Left ventricle myocardium inferior (tissue), 1 donor: ENCODE data around the gene OR6M1. TPM values are rescaled to one million over a fixed set of nuclear protein-coding genes. Genes with fewer than 3 reads are reported as not detected.

Experiments
- DNase-seq: peaks from one replicate; pipeline ENCODE4 v3.0.0-alpha.2; 2020
- H3K27ac ChIP-seq: fragments of 200-600 bp; replicated peaks from 2 replicates; pipeline ENCODE4 v1.8.0; 2021
- H3K27me3 ChIP-seq: fragments of 200-600 bp; 2 replicates; pipeline ENCODE4 v1.8.0; 2021; ENCODE audit warnings: low read depth
- H3K36me3 ChIP-seq: fragments of 200-600 bp; 2 replicates; pipeline ENCODE4 v1.8.0; 2021
- H3K4me1 ChIP-seq: fragments of 200-600 bp; 2 replicates; pipeline ENCODE4 v1.8.0; 2021
- H3K4me3 ChIP-seq: fragments of 200-600 bp; 2 replicates; pipeline ENCODE4 v1.8.0; 2021; ENCODE audit warnings: mild to moderate bottlenecking, moderate library complexity
- H3K9me3 ChIP-seq: fragments of 200-600 bp; replicated peaks from 2 replicates; pipeline ENCODE4 v1.8.0; 2021
- CTCF ChIP-seq: fragments of 200-600 bp; IDR thresholded peaks from 2 replicates; pipeline ENCODE4 v1.8.0; 2021; ENCODE audit warnings: antibody characterized with exemption, mild to moderate bottlenecking, borderline replicate concordance
- intact Hi-C: fragments of 100-400 bp; cut with micrococcal nuclease; formaldehyde crosslinking; loops from one replicate; pipeline ENCODE4 v1.11.0; 2022
- total RNA-seq: library from RNA; stranded (reverse); fragmentation: NEBNext Ultra II Directional; extraction: Animal tissue kit (Norgen Biotek cat#: 25700); gene quantifications from one replicate; pipeline ENCODE4 v1.2.1, GENCODE V29; 2021
- donor health status: DM: no; HTN: yes; CAD: no; lungs with severe emphysema.

Gene OR6M1
- total RNA-seq, 1 donor from 2014 or later: not detected

GRCh38 chr11:123815122-123815521, 9.0 kb upstream of the OR6M1 start:
- no peak for DNase-seq
- Histone ChIP-seq H3K27me3 (no peaks in the 10 kb centered on the region), H3K4me1 (no peaks in the 10 kb centered on the region), H3K9me3 (no peaks in the 10 kb centered on the region), H3K4me3 (no peak overlapping the region), H3K27ac (no peak overlapping the region), H3K36me3 (no peaks in the 10 kb centered on the region)
- intact Hi-C loops: no loop called here
- TF ChIP-seq CTCF: no peak

GRCh38 chr11:123801765-123802164, 4.4 kb downstream of the OR6M1 start:
- intact Hi-C loops: no loop called here
- H3K27me3 ChIP-seq: no peaks in the 10 kb centered on the region
- H3K36me3 ChIP-seq: no peaks in the 10 kb centered on the region
- no peak for DNase-seq
- no peak for TF ChIP-seq CTCF
- no peak overlapping the region for H3K27ac ChIP-seq
- H3K4me1 ChIP-seq: no peaks in the 10 kb centered on the region
- H3K4me3 ChIP-seq: no peak overlapping the region
- H3K9me3 ChIP-seq: no peaks in the 10 kb centered on the region

- H3K36me3 ChIP-seq: no peaks in the 10 kb centered on the region
- H3K27ac ChIP-seq: no peak overlapping the region
- H3K4me1 ChIP-seq: no peaks in the 10 kb centered on the region
- H3K4me3 ChIP-seq: no peak overlapping the region
- TF ChIP-seq CTCF: no peak
- DNase-seq: no peak
- no peaks in the 10 kb centered on the region for H3K9me3 ChIP-seq
- no peaks in the 10 kb centered on the region for H3K27me3 ChIP-seq
- intact Hi-C loops: no loop called here
These were observed 6.1 kb downstream of the OR6M1 start for GRCh38 chr11:123800036-123800435.

GRCh38 chr11:123799438-123799837, 6.7 kb downstream of the OR6M1 start:
- intact Hi-C loops: no loop called here

GRCh38 chr11:123798513-123799252, 7.5 kb downstream of the OR6M1 start:
- Histone ChIP-seq H3K36me3 (no peaks in the 10 kb centered on the region), H3K27me3 (no peaks in the 10 kb centered on the region), H3K4me1 (no peaks in the 10 kb centered on the region), H3K4me3 (no peak overlapping the region), H3K9me3 (no peaks in the 10 kb centered on the region), H3K27ac (no peak overlapping the region)
- no peak for TF ChIP-seq CTCF
- intact Hi-C loops: no loop called here
- no peak for DNase-seq

More at GRCh38 chr11:123799438-123799837, 6.7 kb downstream of the OR6M1 start:
- Histone ChIP-seq H3K27me3 (no peaks in the 10 kb centered on the region), H3K27ac (no peak overlapping the region), H3K4me1 (no peaks in the 10 kb centered on the region), H3K4me3 (no peak overlapping the region), H3K36me3 (no peaks in the 10 kb centered on the region), H3K9me3 (no peaks in the 10 kb centered on the region)
- DNase-seq: no peak
- TF ChIP-seq CTCF: no peak
